Measurements from ENCODE around the gene CYP4F22. TPM values are rescaled to one million over a fixed set of nuclear protein-coding genes. Genes with fewer than 3 reads are reported as not detected.
A peak's percentile ranks its signal among the peaks of the same experiment; 100 is the strongest.

Gene CYP4F22
- total and polyA plus RNA-seq, 9 of the 15 experiments (the other 6 are each of a cell fraction or from before 2014, with no cell fraction given) = not detected

GRCh38 chr19:15587663-15588062 is 79.3 kb downstream of the CYP4F22 start:
- FAIRE-seq (no peak), DNase-seq (ENCODE audit: extremely low read depth in 1 of 4, low spot score in 3 of 4) (no peak), ATAC-seq (no peak)
- Histone ChIP-seq H3K79me2 (ENCODE audit: control insufficient read depth, insufficient read depth, low read length) (no peaks in the 10 kb centered on the region), H4K20me1 (replicated peaks; ENCODE audit: control insufficient read depth, insufficient read depth, low read length) (peaks cover 8% of the 10 kb centered on the region; the same call in 1 of the 2 replicates), H3K27me3 (ENCODE audit: control insufficient read depth in 2 of 2, insufficient read depth in 2 of 2, low read length in 2 of 2) (peaks cover 3 to 17% of the 10 kb centered on the region in 2 experiments; a peak in 4 of 5 replicates), H3K4me3 (no peak overlapping the region), H3K9me1 (ENCODE audit: control insufficient read depth, insufficient read depth, low read length) (no peaks in the 10 kb centered on the region), H3K36me3 (ENCODE audit: control insufficient read depth, insufficient read depth, low read length) (no peaks in the 10 kb centered on the region), H3K9me3 (replicated peaks; ENCODE audit: control insufficient read depth, insufficient read depth, low read depth, low read length) (no peaks in the 10 kb centered on the region), H3K9ac (ENCODE audit: insufficient read depth in 1 of 2, low read depth in 2 of 2, low read length in 2 of 2) (no peak overlapping the region), H3K4me1 (replicated peaks in 1 of 2; ENCODE audit: control insufficient read depth in 2 of 2, insufficient read depth in 2 of 2, low read length in 2 of 2) (peaks cover 0 to 6% of the 10 kb centered on the region in 2 experiments; a peak in 1 of 5 replicates), H3K27ac (ENCODE audit: extremely low read depth, low read depth, low read length) (no peak overlapping the region), H3K4me2 (ENCODE audit: insufficient read depth, low read length) (no peak overlapping the region), H2AFZ (ENCODE audit: low read depth, low read length) (no peak overlapping the region)
- BruUV-seq (replicated peaks) = no TSS peak
- in situ Hi-C loops (cut with MboI) (no loop called here), intact Hi-C loops (cut with micrococcal nuclease) (no loop called here)
- TF ChIP-seq DDX20 (tag; IDR thresholded peaks at IDR 0.05; ENCODE audit: low read depth) = no peak
- TF ChIP-seq SPI1 (IDR thresholded peaks at IDR 0.05; ENCODE audit: borderline replicate concordance, low read depth, low read length) = peak; percentile 78
- 0 out of 2 replicates have a peak, but pooled peaks have one; percentile 38 for TF ChIP-seq CEBPB (tag; IDR thresholded peaks at IDR 0.05)
- TF ChIP-seq ZFP36 (IDR thresholded peaks at IDR 0.05; ENCODE audit: low read depth, low read length, partially characterized antibody) = peak; percentile 7
- POLR2A ChIA-PET = no interaction called here
- CTCF ChIA-PET (ENCODE audit: low intra/inter-chr PET ratio) = no interaction called here
- WGBS (ENCODE audit: insufficient coverage, low coverage, missing lambda C conversion rate) = 3% methylated on average over 9 of the region's 9 CpGs

GRCh38 chr19:15588265-15588664 is 79.9 kb downstream of the CYP4F22 start:
- no peak overlapping the region for H2AFZ ChIP-seq (ENCODE audit: low read depth, low read length)
- H3K4me1 ChIP-seq (replicated peaks in 1 of 2; ENCODE audit: control insufficient read depth in 2 of 2, insufficient read depth in 2 of 2, low read length in 2 of 2) = peaks cover 0 to 6% of the 10 kb centered on the region in 2 experiments; a peak in 1 of 5 replicates
- FAIRE-seq (no peak), DNase-seq (ENCODE audit: extremely low read depth in 1 of 4, low spot score in 3 of 4) (no peak), ATAC-seq (no peak)
- intact Hi-C loops (cut with micrococcal nuclease) (no loop called here), in situ Hi-C loops (cut with MboI) (no loop called here)
- no peaks in the 10 kb centered on the region for H3K9me1 ChIP-seq (ENCODE audit: control insufficient read depth, insufficient read depth, low read length)
- no peak overlapping the region for H3K27ac ChIP-seq (ENCODE audit: extremely low read depth, low read depth, low read length)
- H3K79me2 ChIP-seq (ENCODE audit: control insufficient read depth, insufficient read depth, low read length) = no peaks in the 10 kb centered on the region
- CTCF ChIA-PET (ENCODE audit: low intra/inter-chr PET ratio) = interaction anchor here (0.5 kb wide), 1 partner anchor 453 kb away, joined by 3 read pairs; no protein-coding TSS in a partner anchor
- H4K20me1 ChIP-seq (replicated peaks; ENCODE audit: control insufficient read depth, insufficient read depth, low read length) = peaks cover 8% of the 10 kb centered on the region; the same call in 1 of the 2 replicates
- no peak overlapping the region for H3K4me2 ChIP-seq (ENCODE audit: insufficient read depth, low read length)
- POLR2A ChIA-PET = no interaction called here
- H3K4me3 ChIP-seq = no peak overlapping the region
- H3K9me3 ChIP-seq (replicated peaks; ENCODE audit: control insufficient read depth, insufficient read depth, low read depth, low read length) = no peaks in the 10 kb centered on the region
- H3K9ac ChIP-seq (ENCODE audit: insufficient read depth in 1 of 2, low read depth in 2 of 2, low read length in 2 of 2) = no peak overlapping the region
- H3K36me3 ChIP-seq (ENCODE audit: control insufficient read depth, insufficient read depth, low read length) = no peaks in the 10 kb centered on the region
- 10% methylated on average over 1 of the region's 1 CpG for WGBS (ENCODE audit: insufficient coverage, low coverage, missing lambda C conversion rate)
- H3K27me3 ChIP-seq (ENCODE audit: control insufficient read depth in 2 of 2, insufficient read depth in 2 of 2, low read length in 2 of 2) = peaks cover 3 to 15% of the 10 kb centered on the region in 2 experiments; a peak in 3 of 5 replicates
- BruUV-seq (replicated peaks) = no TSS peak
- TF ChIP-seq UBTF (IDR thresholded peaks at IDR 0.05; ENCODE audit: borderline replicate concordance in 1 of 2, low read depth in 2 of 2, low read length in 2 of 2) (no peak), KDM1A (IDR thresholded peaks at IDR 0.05) (no peak), ZNF24 (IDR thresholded peaks at IDR 0.05) (no peak), ZNF146 (CRISPR knock-in tag; IDR thresholded peaks at IDR 0.05; ENCODE audit: unreplicated experiment) (no peak), ZNF143 (CRISPR knock-in tag; IDR thresholded peaks at IDR 0.05) (no peak), KDM5B (IDR thresholded peaks at IDR 0.05; ENCODE audit: insufficient replicate concordance, low read depth, low read length) (no peak), TEAD4 (IDR thresholded peaks at IDR 0.05; ENCODE audit: low read length) (no peak), TEAD4 (CRISPR knock-in tag; IDR thresholded peaks at IDR 0.05; ENCODE audit: borderline replicate concordance) (no peak), ZNF212 (CRISPR knock-in tag; IDR thresholded peaks at IDR 0.05) (no peak), SIRT6 (IDR thresholded peaks at IDR 0.05; ENCODE audit: low read depth, low read length) (no peak), CREBBP (IDR thresholded peaks at IDR 0.05; ENCODE audit: low read depth, low read length) (no peak), SAFB2 (IDR thresholded peaks at IDR 0.05; ENCODE audit: borderline replicate concordance, low read depth, low read length, severe bottlenecking) (no peak)

Data from K562 (cell line).